GM18951 (cell line): ENCODE data around the gene PON3.
"Not testable (repeated sequence)": the region's sequence is repeated elsewhere in the genome, so short reads cannot be mapped to it uniquely, and the experiment has no call there.

Experiments used
- POLR2A ChIP-seq: IDR thresholded peaks from 4 replicates; pipeline ENCODE4 v1.6.1; 2011; ENCODE audit warnings: mild to moderate bottlenecking; ENCODE audit not compliant: insufficient read length, insufficient read depth; ENCODE audit errors: extremely low read depth
- in situ Hi-C: fragments of 300-500 bp; cut with MboI; formaldehyde crosslinking; loops from one replicate; pipeline ENCODE4 v1.12.0; 2022; ENCODE audit warnings: low sequenced_read_pairs, mixed read lengths, inconsistent platforms; ENCODE audit not compliant: unreplicated experiment

Gene PON3

GRCh38 chr7:95404316-95404865 lies 8.2 kb upstream of the PON3 start:
- no peak for TF ChIP-seq POLR2A
- in situ Hi-C loops: no loop called here

DNA sequence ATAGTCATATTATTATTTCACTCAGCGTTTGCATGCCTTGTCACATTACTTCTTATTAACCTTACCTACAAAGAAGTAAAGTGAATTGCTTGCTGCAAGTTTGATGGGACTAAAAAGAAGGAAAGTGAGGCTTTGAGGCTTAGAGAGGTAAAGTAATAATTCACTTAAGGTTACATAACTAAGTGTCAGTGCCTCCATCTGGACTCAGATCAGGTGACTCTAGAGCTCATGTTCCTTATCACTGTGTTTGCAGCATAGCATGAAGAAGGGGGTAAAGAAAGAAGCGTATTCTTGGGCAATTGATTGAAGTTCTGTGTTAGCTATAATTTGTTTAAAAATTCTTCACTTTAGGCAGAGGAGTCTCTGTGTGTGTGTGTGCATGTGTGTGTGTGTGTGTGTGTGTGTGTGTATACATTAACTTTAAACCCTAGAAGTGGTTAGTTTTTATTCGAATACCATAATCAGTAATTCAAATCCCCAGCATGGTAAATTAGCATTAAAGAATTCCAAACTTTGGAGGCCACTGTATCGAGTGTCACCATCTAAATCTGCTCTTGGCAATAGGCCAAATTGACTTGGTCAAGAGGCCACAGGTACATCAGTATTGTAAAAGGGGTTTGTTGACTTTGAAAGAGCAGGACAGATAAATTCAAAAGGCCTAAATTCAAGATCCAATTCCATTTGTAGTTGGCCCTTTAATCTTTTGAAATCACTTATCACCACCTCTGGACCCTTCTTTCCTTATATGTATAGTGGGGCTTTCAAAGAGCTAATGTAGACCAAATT lies 2.2 kb upstream of the PON3 start:
- in situ Hi-C loops: no loop called here
- no peak for TF ChIP-seq POLR2A

DNA sequence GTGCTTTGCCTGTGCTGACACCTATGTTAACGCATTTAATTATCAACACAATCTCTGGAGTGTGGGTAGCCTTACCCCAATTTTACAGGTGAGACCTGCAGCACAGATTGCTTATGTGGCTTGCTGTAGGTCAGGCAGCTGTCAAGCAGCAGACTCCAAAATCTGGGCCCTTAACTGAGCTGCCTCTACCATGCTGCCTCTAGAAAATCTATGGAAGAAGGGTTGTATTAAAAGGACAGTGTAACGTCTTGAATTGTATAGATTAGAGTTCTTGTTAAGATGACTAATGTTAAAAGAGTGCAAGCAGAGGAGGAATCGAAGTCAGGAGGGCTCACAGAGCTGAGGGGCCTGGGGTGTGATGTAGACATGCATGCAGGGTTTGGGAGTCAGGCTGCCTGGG lies 1.2 kb upstream of the PON3 start:
- no peak for TF ChIP-seq POLR2A
- in situ Hi-C loops: no loop called here

- no peak for TF ChIP-seq POLR2A
- in situ Hi-C loops: no loop called here
These were observed 430 bp downstream of the PON3 start for GRCh38 chr7:95395755-95396135.

DNA sequence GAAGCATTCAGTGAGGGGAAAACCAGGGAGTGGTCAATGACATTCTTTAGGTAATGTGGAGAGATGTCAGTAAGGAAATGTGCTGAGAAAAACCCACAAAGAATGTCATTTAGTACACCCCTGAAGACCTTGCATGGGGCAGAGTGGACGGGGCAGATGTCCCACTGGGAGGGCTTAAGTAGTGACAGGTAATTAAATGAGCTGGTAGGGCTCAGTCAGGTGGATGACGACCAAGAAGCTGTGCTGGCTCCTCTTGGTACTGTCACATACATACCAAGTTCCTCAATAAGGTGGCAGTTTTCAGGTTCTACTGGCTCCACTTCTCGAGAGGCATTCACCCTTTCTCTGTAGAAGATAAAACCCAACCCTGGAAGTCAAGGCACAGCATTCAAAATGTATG lies 1.8 kb downstream of the PON3 start:
- in situ Hi-C loops: no loop called here
- no peak for TF ChIP-seq POLR2A

DNA sequence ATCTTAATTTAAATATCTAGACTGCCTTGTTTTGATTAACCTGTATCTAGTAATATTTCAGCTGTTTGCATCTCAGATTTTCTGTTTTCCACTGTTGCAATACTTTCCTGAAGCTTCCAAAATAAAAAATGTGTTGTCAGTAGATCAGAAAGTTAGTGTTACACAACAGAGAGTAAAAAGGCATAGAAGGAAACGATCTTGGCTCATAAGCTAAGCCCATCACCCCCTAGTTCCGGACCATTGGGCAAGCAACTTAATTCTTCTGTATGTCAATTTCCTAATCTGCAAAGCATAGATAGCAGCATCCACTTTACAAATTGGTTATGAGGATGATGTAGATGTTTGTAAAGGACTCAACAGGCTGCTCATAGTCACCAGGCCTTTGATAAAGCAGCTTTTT lies 4.4 kb downstream of the PON3 start:
- no peak for TF ChIP-seq POLR2A
- in situ Hi-C loops: no loop called here

DNA sequence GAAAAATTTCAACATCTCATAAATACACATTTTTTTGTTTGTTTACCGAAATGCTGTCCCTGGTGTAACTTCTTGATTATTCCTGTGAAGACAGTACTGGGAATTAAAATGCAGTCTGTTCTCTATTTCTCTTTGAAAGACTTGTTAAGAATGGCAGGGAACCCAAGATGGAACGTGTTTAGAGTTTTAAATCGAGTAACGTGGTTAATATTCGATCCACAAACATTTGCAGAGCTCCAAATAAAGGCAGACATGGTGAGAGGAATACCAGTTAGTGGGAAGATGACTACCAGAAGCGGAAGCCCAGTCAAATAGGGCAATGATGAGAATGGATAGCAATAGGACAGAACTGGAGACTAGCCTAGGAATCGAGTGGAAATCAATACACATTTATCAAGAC lies 6.7 kb downstream of the PON3 start:
- no peak for TF ChIP-seq POLR2A
- in situ Hi-C loops: no loop called here

DNA sequence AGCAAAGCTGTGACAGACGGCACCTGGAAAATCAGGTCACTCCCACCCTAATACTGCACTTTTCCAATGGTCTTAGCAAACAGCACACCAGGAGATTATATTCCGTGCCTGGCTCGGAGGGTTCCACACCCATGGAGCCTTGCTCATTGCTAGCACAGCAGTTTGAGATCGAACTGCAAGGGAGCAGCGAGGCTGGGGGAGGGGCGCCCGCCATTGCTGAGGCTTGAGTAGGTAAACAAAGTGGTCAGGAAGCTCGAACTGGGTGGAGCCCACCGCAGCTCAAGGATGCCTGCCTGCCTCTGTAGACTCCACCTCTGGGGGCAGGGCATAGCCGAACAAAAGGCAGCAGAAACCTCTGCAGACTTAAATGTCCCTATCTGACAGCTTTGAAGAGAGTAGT lies 16.7 kb downstream of the PON3 start:
- in situ Hi-C loops: not testable (repeated sequence)

DNA sequence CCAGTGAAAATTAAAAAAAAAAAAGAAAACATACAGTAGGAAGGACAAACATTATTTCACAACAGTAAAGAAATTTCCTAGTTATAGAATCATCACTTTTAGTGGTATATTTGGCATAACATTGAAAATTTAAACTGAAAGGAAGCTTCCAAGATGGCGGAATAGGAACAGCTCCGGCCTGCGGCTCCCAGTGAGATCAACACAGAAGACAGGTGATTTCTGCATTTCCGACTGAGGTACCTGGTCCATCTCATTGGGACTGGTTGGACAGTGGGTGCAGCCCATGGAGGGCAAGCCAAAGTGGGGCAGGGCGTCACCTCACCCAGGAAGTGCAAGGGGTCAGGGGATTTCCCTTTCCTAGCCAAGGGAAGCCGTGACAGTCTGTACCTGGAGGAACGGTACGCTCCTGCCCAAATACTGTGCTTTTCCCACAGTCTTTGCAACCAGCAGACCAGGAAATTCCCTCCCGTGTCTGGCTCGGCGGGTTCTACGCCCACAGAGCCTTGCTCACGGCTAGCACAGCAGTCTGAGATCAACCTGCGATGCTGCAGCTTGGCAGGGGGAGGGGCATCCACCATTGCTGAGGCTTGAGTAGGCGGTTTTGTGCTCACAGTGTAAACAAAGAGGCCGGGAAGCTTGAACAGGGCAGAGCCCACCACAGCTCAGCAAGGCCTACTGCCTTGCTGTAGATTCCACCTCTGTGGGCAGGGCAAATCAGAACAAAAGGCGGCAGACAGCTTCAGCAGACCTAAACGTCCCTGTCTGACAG lies 19.4 kb downstream of the PON3 start:
- no peak for TF ChIP-seq POLR2A
- in situ Hi-C loops: no loop called here

DNA sequence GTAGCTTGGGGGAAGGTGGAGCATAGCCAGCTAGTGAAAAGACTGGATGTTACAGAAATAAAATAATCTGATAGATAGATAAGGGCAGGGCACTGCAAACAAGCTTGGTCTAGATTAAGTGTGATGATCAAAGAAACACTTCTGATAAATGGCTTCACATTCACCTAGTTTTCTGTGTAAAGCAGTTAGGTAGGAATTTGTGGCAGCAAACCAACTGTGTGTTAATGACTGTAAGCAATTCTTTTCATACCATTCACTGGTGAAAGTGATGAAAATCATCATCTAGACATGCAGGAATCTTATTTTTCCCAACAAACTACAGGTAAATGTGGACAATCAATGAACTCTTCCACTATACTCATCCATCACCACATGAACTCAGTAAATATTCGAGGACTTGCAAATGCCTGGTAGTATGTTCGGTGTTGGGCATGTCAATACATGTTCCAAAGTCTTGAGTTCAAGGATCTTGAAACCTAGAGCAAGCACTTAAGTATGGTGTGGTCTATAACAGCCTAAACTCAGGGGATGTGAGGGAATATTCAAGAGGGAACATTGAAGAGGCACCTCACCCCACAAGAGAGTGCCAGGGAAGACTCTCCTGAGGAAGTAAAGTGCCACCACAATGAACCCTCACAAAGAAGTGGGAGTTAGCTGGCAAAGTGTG lies 20.5 kb downstream of the PON3 start:
- TF ChIP-seq POLR2A: no peak
- in situ Hi-C loops: no loop called here

DNA sequence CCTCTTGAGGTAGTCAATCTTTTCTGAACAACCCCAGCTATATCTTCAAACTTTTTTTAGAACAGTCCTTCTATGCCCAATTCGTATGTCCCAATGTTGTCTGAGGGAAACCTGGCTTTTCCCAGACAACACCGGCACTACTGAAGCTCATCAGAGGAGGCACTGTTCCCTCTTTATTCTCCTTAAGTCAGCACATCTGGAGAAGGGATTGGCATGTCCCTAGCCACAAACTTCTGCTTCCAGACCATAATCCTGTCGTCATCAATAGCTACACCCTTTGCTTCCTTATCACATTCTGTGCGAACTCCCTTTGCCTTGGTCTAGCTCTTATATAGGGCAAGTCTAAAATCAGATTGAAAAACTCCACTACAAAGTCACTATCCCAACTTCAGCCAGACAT lies 22.9 kb downstream of the PON3 start:
- in situ Hi-C loops: no loop called here
- no peak for TF ChIP-seq POLR2A

- in situ Hi-C loops: no loop called here
- TF ChIP-seq POLR2A: no peak
These were observed 27.9 kb downstream of the PON3 start for GRCh38 chr7:95368235-95368634.

- in situ Hi-C loops: no loop called here
- no peak for TF ChIP-seq POLR2A
These were observed 28.6 kb downstream of the PON3 start for GRCh38 chr7:95367606-95368005.
